Stimulated activated naive CD4-positive, alpha-beta T cell (primary cell): Measurements from ENCODE around the gene EMX1.
A peak's percentile ranks its signal among the peaks of the same experiment; 100 is the strongest.

Source experiments
- DNase-seq, 6 experiments: peaks; one replicate each; lab custom pipeline; 2025; lab: John Stamatoyannopoulos, UW

Gene EMX1

DNA sequence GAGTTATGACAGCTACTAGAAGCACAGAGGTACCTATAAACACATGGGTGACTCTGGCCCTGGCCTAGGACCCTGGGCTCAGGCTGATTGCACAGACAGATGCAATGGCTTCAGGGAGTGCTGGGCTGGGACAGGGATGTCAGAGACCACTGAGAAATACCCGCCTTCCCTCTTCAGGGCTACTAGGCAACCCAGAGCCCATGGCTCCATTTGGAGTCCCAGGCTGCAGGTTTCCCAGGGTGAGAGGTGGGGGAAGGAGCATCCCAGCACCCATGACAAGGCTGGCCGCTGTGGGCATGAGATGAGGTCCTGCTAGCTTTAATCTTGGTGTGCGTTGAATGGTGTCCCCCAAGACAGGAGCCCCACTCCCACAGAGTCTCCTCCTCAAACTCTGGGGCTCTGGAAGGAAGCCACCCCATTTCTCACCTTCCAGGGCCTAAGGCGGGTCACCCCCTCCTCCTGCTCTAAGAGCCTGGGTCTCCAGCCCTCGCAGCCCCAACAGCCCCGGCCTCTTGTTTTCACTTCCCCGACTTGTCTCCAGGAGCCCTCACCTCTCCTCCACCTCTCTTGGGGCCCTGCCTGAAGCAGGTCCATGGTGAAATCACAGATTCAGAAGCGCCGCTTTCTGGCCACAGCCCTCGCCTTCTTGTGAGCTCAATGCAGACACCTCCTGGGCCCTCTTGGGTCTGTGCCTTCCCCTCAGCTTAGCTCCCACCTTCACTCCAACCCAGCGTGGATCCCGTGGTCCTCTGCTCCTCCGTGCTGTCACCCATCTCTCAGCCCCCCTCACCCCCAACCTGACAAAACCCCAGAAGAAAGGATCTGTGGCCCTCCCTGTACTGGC, 41.4 kb downstream of the EMX1 start:
- DNase-seq = no peak

DNA sequence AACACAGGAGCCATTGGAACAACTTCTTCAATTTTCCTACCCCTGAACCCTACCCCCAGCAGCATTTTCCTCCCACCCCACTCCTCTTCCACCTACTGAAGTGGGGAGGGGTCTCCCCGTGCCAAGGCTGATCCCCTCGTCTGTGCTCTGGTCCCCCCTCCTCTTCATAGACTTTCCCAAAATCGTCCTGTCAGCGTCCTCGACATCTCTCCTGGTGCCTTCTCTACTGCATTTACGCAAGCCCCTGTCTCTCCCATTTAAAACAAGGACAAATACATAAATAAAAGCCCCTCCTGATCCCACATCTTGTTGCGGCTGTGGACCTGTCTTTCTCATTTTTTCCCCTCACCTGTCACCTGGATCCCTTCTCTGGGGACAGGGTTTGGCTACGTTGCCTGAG, 42.2 kb downstream of the EMX1 start:
- DNase-seq = no peak

DNA sequence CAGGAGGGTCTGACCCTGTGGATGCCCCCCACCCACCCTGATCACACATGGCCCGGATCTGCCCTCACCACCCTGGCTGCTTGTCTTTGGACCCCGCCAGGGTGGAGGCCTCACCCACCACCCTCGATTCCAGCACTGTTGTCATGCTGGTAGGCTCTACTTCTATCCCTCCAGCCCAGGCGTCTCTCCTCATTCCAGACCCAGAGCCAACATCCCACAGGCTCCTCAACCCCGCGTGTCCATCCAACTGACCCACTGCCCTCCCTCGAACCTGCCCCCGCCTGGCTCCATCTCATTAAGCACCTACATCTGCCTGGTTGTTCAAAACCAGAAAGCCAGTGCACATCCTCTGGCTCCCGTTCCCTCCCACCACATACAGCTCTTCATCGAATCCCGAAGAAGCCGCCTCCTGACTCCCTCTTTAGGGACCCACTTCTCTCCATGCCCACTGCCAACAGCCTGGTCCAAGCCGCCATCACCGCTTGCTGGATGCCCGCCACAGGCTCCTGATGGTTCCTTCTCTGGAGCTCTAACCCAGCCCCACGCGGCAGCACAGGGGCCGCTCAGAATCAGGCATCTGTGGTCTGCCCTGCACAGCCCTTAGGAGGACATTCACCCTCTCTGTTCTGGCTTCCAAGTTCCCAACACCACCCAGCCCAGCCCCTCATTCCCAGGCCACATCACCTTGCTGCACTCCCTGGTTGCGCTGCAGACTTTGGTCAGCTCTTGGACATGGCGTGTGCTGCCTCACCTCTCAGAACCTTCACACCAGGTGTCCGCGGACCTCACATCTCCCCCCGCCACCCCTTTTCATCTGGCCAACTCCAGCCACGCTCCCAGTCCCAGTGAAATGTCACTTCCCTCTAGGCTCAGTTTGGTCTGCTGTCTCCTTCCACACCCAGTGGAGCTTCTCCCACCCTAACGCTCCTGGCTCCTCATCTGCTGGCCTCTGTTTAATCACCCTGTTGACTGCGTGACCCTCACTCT, 43.0 kb downstream of the EMX1 start:
- no peak for DNase-seq

DNA sequence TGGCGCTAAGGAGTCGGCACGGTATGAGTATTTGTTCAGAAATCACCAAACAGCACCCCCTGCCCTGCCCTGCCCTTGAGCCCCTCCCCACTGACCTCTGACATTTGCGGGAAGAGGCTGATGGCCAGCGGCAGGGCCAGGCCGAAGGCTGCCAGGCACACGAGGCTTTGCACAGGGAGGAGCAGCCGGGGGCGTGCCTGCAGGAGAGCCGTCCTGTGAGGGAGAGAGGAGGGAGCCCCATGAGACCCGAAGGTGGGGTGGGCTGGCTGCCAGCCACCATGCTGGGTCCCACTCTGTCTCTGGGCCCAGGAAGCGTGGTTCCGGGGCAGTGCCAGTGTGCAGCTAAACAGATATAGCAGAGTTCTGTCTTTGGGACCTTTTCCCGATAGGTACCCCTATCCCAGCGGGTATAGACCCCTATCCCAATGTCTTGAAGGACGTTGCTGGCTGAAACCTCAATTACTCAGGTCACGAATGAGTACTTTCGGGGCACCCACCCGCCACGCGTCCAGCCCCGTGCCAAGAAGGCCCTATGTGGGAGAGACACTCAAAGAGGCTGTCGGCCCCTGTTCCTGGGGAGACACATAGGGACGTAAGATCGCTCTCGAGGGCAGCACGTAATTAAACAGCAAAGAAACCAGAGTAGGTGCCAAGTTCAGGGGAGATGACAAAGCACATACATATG, 43.9 kb downstream of the EMX1 start:
- no peak for DNase-seq

DNA sequence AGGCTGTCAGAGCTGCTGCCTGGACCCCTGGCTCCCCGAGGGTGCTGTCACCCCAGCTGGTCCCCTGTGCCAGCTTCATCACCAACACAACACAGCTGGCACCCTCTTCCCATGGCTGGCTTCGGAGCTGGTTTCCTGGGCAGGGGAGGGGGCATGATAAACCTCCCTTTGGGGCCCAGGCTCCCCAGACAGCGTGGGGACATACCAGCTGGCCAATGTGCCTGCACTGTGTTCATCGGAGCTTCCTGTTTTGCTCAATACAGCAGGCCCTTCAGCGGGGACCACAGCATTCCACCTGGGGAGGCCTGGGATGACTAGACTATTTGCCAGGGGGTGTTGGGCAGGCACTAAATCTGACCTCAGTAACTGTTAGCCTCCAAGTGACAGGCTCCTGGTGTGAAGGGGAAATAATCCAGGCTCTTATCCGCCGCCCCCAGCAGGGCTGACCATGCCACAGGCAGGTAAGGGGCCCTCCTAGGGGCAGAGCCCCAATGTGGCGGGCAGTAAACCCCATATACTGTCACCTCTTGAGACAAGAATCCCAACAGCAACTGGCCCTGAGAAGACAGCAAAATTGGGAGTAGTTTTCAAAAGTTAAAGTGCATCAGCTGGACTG, 44.6 kb downstream of the EMX1 start:
- no peak for DNase-seq

DNA sequence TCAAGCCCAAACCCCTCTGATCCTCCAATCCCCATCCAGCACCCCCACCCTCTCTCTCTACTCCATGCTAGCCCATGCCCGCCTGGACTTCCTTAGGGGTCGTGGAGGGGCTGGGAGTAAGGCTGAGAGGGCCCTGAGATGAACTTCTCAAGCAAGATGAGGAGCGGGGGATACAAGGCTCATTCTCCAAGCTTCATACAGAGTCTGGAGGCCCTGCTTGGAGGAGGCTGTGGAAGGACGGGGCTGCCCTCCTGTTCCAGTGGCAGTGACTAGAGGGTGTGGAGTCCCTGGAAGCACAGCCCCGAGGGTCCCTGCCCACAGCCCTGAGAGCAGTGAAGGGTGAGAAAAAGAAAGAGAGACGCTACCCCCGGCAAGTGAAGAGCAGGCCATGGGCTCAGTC, 45.6 kb downstream of the EMX1 start:
- DNase-seq = no peak

DNA sequence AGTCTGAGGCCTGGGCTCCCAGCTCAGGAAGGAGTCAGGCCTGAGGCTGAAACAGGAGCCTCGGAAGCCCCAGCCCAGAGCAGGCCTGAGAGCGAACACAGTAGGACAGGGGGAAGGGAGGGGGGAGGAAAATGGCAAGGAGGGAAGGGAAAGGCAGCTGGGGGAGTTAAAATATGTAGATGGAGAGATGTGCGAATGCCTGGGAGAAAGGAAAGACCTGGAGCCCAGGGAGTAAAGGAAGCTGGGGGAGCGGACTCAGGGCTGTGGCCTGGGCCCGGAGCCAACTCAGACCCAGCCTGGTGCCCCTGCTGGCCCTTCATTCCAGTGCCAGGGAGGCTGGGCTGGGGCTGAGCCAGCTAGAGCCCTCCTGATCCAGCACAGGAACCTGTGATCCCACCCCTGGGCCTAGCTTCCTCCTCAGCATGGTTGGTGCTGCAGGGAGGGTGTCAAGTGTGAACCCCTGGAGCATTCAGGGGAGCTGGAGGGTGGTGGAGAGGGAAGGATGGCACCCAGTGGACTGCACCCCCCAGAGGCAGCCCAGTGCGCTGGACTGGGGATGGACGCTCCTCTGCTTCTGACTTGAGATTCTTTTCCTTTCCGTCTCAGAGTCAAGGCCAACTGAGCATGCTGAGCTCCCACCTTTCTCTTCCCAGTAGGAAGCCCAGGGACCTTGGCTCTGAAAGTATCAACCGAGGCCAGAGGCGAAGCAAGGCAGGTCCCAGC, 46.3 kb downstream of the EMX1 start:
- DNase-seq = no peak

DNA sequence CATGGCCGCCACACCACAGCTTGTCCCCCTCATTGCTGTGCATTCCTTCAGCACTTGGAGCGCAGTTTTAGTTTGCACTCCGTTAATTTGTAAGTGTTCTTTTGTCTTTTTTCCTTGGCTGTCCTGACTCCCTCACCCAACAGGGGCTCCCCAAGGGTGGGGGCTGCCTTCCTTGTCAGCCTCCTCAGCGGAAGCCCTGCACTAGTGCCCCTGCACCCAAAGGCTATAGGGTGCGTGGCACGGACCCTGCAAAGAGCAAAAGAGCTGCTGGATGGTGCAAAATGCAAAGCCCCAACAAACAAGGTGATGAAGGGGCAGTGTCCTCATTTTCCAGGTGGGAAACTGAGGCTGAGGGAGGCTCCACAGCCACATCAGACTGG, 46.8 kb downstream of the EMX1 start:
- no peak for DNase-seq

DNA sequence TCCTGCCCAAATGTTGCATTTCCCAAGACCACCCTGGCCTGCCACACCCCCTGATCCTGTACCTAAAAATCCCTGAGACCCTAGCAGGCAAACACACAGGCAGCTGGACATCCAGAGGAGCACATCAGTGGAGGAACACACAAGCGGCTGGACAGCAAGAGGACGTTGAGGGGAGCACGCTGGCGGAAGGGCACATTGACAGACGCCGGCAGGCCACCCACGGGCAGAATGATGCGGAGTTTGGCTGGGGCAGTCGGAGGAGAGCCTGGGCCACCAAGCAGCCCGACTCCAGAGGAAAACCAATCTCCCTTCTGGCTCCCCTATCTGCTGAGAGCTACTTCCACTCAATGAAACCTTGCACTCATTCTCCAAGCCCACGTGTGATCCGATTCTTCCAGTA, 47.7 kb downstream of the EMX1 start:
- DNase-seq = no peak

DNA sequence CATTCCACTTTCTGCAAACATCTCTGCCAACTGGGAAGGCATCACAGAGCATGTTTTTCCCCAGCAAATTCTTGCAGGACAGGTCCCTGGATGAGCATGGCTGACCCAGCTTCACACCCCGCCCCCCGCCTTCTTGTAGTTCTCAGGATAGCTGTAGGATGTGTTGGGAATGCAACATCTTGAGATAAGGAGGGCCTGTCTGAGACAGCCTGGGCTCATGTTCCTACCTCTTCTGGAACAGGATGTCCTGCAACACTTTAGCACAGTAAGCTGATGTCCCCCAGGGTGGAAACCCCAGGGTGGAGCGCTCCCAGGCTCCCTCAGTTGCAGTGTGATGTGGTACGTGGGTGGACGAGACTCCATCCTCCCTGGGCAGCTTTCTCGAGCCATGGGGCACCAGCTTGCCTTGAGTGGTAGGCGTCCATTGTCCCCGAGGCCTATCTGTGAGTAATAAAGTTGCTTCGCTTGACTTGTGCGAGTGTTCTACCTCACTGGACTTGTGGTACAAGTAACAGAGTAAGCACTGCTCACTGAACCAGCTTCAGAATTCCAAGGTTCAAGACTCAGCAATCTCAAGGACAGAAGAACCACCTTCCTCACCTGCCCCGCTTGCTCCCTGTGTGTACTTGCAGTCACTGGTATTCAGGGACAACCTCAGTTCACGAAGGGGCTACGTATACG, 48.6 kb downstream of the EMX1 start:
- no peak for DNase-seq

DNA sequence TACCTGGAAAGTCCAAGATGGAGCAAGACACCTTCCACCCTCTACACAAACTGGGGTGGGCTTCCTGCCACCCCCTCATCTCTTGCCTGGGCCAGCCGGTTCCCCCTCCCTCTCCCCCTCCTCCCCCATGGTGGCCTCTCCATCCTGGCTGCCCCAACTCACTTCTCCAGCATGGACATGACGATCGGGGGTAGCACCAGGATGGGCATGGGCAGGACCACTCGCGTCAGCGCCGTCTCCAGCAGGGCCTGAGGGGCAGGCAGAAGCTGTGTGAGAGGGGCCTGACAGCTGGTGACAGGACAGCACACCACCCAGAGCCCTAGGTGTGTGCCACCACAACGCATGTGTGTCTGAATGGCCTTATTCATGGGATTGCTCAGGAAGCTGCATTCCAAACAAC, 51.0 kb downstream of the EMX1 start:
- DNase-seq = no peak

DNA sequence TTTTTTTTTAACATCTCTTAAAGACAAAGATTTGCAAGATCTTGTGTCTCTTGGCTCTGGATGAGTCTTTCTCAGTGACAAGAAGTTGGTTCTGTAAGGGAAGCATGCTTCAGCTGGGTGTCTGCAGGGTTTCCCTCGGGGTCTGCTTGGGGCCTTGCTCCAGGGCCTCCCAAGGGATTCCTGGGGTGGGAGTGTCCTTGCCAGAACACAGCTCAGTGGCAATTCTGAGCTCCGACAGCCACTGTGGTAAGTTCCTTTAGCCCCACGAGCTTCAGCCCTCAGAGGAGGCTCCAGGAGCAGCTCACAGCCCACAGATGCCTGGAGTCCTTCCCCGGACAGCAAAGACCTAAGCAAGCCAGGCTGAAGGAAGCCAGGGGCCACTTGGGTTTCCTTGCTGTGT, 52.4 kb downstream of the EMX1 start:
- no peak for DNase-seq

DNA sequence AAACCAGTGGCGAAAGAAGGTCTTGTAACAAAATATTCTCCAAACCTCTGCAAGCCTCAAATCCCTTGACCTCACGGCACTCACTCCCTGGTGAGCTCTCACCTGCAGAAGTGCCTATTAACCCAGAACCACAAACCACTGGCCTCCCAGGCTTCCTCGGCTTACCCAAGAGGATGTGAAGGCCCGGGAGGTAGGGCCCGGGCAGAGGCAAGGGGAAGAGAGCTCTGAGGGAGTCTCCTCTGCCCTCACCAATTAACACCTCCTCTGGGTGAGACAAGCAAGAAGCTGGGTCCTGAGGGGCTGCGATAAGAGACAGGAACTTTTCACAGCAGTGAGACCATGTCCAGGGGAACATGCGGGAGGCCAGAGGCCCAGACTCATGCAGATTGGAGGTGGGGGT, 53.7 kb downstream of the EMX1 start:
- no peak for DNase-seq

DNA sequence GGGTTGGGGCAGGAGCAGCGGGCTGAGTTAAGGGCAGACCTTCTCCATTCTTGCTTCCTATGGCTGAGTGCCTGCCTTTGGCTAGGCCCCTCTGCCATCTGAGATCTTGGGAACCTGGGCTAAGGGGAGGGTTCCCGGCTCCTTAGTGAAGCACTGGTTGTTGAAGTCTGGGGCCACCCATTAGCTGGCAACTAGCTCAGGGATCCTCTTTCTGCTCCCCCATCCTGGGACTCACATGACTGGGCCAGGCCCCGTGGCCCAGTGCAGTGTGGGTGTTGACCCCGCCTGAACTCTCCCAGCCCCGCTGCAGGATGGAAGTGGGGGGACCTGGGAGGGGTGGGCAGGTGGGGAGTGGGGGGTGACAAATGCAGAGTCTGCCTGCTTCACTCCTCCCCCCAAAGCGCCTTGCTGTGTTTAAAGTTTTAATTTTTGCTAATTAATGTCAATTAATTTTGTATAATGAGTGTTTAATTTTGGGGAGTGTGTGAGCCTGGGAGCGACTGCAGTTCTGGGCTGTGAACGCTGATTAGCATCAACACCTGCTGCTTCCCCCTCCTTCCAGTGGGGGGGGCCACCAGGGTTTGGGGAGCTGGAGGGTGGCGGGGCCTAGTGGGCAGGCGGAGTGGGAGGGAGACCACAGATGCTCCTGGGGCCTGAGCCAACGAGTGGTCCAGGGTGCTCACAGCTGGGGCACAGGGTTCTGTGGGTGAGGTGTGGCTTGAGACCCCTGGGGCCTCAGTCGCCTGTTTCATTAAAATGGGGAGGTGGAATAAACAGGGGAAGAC, 55.2 kb downstream of the EMX1 start:
- no peak for DNase-seq

DNA sequence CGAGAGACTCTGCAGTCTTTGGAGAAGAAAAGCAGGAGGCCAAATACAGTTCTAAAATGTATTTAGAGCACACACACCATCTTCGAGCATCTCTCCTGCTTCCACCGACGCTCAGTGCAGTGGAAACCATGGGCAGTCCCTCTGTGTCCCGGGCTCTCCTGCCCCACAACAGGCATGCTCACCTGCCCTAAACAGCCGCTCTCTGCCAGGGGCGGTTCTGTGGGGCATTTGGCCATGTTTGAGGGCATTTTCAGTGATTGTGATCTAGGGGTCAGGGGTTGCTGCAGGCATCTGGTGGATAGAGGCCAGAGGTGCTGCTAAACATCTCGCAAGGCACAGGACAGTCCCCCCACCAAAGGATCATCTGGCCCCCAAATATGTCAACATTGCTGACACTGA, 55.8 kb downstream of the EMX1 start:
- DNase-seq = no peak

DNA sequence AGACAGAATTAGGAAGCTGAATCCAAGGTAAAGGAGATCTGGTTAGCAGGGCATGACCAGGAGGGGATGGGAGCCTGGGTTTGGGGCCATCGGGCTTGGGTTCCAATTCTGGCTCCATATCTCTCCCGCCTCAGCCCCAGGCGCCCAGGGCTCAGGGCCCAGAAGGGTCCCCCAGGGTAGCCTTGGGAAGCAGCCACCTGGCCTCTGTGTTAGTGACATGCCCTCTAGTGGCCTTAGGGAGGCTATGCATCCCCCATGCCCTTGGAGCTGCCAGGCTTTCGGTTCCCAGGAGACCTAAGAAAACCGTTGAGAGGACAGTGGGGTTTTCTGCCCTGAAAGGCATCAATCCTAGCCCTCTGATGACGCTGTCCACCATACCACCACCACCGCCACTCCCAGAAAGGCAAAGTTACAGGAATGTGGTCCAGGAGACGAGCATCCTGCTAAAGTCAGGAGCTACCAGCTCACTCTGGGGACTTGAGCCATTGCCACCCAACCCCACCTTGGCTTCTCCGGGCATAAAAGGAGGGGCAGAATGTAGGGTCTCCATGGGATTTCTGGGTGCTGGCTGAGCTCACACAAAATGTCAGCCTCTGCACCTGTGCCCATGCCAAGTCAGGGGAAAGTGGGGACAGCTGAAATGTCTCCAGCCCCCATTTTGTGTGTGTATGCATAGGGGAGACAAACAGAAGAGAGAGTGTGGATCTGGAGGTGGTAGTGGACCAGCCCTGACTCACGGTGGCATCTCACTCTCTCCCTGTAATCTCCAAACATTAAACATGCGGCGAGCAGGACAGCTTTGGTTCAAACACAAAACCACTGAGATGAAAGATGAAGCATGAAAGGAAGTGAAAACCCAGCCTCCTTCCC, 56.5 kb downstream of the EMX1 start:
- DNase-seq = peak in 3 of 6 experiments; percentile 3 to 12 (median 7)

DNA sequence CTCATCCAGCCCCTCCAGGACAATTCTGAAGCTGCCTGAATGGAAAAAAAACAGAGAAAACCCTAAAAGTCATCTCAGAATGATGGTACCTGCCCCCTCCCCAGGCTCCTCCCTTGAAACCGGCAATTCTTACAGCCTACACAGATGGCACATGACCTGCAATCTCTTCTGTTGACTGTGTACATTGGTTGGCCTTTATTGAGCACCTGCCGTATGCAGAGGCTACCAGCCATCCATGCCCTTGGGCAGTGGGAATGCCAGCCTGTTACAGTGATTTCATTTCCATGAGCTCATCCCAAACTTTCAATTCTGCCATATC, 57.1 kb downstream of the EMX1 start:
- DNase-seq = no peak

DNA sequence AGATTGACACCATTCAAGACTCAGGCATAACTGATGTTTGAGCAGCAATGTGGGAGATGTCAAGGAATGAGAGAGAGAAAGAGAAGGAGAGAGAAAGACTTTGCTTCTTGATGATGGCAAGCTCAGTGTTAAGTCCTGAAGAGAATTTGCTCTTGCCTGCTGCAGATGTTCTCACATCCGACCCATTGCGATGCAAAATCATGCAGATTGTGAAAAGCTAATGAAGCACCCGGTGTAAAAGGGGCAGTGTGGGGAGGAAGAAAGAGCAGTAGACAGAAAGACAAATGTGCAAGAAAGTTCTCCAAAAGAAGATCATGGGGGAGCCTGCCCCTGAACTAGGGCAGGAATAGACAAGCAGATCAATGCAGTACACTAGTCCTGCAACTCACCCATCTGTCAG, 57.7 kb downstream of the EMX1 start:
- no peak for DNase-seq

DNA sequence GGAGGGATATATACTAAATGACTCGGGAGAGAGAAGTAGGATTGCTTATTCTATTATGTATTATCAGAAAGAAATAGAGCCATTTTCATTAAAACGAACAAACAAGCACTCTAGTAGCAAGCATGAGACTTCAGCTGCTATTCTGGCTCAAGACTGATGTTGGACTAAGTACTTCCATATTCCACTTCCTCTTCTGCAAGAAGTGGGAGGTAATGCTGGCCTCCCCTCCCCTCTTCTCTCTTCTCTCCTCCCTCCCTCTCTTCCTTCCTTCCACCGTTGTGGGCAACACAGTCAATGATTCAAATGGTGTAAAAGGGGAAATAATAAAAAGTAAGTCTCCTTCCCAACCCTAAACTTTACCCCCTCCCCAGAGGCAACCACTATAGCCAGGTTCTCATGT, 62.6 kb downstream of the EMX1 start:
- no peak for DNase-seq
